ENCODE data around the gene RHOXF2B.
"Not testable (repeated sequence)": the region's sequence is repeated elsewhere in the genome, so short reads cannot be mapped to it uniquely, and the experiment has no call there.

The RHOXF2B gene
- 0 to 0.03 (median 0) reads per million in 18 experiments for total RNA-seq

DNA sequence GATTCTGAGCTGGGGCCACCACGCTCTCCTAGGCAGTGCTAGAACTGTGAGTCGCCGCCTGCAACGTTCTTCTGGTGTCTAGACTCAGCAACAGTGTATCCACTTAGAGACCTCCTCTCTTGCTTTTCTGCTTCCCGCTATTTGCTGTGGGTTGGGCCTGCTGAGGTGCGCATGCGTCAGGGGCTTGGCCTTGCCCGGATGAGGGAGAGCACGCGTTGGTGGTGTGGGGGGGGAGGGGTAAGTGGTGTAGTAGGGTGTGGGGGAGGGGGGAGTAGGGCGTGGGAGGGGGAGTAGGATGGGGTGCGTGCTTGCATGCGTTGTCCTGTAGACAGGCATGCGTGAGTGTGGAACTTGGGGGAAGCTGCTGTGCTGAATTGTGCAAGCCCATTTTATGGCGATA, at the start of gene RHOXF2B:
Gene RHOXF2B (minus strand): TSS at position 101 of the 400 bp plus-strand sequence. CDS start 138 bp downstream, outside the sequence.
- not testable (repeated sequence) for DNase-seq

DNA sequence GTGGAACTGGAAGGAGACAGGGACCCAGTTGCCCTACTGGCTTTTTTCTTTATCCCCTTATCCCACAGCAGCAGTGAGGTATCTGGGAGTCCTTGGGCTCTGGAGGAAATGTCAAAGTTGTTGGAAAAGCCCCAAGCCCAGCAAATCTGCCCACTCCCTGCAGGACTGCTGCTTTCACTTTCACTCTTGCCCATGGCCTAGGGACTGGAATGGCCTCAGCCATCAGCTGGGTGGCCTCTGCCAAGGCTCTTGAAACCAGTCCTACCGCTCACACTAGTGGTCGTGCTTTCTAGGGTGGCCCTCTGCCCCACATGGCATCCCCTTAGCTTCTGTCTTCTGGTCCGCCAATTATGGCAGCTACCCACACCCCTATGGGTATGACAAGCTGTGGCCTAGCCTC, 48.0 kb upstream of the RHOXF2B start:
- no peak for DNase-seq

DNA sequence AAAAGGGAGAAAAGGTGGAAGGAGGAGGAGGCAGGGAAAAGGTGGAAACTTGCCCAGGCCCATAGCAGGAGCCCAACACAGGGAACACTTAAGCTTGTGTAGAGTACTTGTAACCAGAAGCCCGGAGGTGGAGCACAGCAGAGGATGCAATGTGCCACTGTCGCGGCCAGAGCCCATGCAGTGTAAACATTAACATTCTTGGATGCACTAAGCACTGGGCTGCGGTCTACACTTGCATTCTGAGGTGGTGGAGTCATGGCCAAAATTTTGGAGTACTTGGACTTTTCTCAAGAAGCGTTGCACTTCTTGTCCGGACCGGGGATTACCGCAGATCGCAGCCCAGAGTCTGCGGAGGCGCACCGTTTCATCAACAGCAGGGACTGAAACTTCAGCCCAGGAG, 42.7 kb upstream of the RHOXF2B start:
- no peak for DNase-seq

- DNase-seq: no peak
Observed at GRCh38 chrX:120115438-120115963, 38.0 kb upstream of the RHOXF2B start, which contains the start of gene RHOXF1. Gene RHOXF1, minus strand, starts transcription at chrX:120115913. Its CDS starts 51 bp downstream, at chrX:120115862.

GRCh38 chrX:120111611-120112010, 34.1 kb upstream of the RHOXF2B start:
- no peak for DNase-seq

DNA sequence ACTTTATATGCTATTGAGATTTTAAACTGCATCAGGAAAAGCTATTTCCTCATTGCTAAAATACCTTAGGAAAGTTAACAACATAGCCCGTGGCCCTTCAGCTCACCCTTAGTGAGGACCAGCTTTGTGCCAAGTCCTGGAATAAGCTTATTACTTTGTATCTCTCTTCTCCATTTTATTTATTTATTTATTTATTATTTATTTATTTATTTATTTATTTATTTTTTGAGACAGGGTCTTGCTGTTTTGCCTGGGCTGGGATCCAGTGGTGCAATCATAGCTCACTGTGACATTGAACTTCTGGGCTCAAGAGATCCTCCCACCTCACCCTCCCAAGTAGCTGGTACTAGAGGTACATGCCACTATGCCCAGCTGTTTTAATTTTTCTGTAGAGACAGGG, 31.9 kb upstream of the RHOXF2B start:
- no peak for DNase-seq

DNA sequence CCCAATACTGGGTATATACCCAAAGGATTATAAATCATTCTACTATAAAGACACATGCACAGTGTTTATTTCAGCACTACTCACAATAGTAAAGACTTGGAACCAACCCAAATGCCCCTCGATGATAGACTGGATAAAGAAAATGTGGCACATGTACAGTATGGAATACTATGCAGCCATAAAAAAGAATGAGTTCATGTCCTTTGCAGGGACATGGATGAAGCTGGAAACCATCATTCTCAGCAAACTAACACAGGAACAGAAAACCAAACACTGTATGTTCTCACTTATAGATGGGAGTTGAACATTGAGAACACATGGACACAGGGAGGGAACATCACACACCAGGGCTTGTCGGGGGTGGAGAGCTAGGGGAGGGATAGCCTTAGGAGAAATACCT, 27.2 kb upstream of the RHOXF2B start:
- DNase-seq: not testable (repeated sequence)

GRCh38 chrX:120101057-120101456, 23.6 kb upstream of the RHOXF2B start:
- DNase-seq: not testable (repeated sequence)

DNA sequence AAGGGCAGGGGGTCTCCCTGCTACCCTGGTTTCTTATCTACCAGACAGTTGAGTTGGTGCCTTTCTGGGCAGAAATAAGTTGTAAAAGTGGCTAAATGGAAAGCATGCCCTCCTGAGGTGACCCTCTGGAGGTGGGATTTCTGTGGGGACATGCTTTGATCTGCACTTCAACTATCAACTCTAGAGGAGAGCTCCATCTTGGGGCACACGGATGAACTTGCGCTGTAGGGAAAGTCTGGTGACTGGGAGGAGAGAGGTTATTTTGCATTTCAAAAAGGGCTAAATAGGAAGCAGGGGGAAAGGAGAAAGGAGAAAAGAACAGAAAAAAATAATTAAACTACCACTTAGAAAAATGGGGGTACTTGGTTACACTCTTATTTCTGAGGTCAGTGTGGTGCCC, 12.7 kb upstream of the RHOXF2B start:
- no peak for DNase-seq

DNA sequence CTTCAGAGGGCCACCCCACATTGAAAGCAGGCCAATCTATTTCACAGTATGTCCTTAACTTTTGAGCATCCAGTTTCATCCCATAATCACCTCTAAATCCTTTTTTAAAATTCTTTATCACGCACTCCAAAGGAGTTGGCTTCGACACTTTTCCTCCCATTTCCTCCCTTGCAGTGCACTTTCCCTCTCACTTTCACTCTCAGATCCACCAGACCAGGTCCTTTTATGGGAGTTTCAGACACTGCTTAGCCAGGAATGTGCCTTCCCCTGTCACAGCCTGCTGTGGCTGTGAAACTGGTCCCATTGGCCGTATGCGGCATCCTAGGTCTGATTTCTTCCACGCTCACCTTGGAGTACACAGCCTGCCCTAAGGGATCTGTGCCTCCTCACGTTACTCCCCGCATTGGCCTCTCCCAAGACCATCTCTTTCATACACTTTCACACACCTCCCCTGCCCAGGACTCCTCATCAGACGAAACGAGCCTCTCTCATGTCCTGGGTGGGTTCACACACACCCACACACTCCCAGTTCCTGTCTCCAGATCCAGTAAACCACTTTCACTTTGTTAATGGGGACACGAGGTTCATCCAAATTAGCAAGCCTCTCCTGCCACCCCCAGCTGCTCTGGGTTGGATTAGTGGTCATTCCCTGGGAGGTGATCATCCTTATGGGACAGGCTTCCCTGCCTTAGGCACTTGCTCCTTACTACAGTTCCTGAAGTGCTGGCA, 10.0 kb upstream of the RHOXF2B start:
- DNase-seq: peak in 1 of 2 donors; percentile 3

GRCh38 chrX:120085553-120086185, 8.2 kb upstream of the RHOXF2B start:
- not testable (repeated sequence) for DNase-seq

- not testable (repeated sequence) for DNase-seq
Observed at GRCh38 chrX:120066169-120066568, 11.3 kb downstream of the RHOXF2B start.

DNA sequence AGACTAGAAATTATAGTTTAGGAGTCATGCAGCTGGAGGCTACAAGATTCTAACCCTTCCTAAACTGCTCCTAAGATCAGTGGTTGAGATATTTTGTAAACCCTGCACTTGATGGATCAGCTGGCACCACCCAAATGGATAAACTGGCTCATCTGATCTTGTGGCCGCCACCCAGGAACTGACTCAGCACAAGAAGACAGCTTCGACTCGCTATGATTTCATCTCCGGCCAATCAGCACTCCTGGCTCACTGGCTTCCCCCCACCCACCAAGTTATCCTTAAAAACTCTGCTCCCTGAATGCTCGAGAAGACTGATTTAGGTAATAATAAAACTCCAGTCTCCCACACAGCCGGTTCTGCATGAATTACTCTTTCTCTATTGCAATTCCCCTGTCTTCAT, 34.8 kb downstream of the RHOXF2B start:
- not testable (repeated sequence) for DNase-seq

DNA sequence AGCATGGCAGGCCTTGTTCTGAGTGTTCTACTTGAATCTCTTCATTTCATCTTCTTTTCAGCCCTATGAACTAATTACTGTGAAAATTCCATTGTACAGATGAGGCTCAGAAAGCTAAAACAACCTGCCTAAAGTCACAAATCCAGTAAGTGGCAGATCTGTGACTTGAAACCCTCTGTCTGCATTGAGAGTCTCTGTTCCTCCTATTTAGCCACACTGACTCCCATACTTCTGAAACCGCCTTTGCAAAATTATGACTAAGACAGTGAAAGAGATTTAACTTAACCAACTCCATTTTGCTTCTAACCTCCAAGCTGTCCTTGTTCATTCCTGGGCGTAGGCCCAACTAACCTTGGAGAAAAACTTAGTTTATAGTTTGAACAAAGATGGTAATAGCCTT, 35.2 kb downstream of the RHOXF2B start:
- DNase-seq: not testable (repeated sequence)

GRCh38 chrX:120040176-120040575, 37.3 kb downstream of the RHOXF2B start:
- DNase-seq: not testable (repeated sequence)

DNA sequence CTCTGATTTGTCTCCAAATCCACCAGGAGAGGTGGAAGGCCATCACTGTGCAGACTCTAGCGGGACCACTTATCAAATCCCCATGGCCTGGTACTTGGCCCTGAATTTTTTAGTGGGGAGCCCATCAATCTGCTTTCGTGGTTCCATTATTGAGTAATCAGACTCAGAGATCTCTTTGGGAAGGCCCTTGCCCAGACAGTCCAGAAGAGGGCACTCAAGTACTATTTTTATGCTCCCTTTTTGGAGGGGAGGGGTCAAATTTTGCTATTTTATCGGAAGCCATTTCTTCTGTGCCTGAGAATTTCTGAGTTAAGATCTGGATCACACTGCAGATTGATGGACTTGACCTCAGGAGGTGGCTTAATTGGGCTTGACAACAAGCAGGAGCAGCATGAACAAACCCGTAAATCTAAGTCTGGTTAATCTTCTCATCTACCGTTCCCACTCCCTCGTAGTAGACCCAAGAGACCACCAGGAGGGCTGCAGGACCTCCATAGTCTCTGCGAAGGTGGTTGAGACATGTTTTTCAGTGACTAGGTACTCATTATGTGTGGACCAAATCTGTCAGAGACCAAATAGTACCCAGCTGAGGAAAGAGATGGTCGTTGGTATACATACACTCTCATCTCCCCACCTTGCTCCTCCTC, 38.3 kb downstream of the RHOXF2B start:
- not testable (repeated sequence) for DNase-seq

GRCh38 chrX:120036704-120037103, 40.8 kb downstream of the RHOXF2B start:
- no peak for DNase-seq

DNA sequence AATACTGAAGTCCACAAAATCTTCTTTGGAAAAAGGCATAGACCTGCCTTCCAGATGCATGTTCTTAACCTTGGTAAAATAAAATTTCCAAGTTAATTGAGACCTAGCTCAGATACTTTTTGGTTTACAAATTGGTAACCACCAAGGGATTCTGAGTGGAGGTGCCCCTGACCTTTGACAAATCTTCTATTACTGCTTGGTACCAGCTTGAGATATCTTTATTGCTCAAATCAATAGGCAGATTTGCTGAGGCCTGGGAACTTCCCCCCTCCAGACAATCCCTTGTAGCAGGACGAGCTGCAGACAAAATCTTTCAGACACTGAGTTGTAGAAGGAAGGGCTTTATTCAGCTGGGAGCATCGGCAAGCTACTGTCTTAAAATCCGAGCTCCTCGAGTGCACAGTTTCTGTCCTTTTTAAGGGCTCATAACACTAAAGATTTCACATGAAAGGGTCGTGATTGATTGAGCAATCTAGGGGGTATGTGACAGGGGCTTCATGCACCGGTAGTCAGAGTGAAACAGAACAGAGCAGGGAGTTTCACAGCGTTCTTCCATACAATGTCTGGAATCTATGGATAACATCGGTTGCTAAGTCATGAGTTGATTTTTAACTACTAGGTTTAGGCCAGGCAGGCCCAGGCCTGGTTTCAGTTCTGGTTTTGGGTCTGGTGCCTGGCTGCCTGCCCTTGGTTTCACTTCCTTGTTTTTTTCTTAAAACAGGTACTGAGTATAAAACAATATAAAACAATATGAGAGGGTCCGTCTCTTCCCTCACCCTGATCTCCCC, 41.8 kb downstream of the RHOXF2B start:
- peak; percentile 58 to 65 for DNase-seq

DNA sequence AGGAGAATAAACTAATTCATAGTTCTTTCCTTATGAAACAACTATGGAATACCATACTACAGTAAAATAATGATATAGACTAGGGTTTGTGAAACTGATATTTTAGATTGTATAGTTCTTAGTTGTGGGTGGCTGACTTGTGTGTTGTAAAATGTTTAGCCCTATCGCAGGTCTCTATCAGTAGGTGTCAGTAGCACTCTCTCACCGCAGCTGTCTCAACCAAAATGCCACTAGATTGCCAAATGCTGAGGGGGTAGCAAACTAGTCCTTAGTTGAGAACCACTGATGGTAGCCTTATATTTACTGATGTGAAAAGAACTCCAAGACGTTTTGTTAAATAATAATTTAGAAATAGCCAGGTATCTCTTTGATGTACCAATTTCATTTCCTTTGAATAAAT, 48.1 kb downstream of the RHOXF2B start:
- DNase-seq: no peak

DNA sequence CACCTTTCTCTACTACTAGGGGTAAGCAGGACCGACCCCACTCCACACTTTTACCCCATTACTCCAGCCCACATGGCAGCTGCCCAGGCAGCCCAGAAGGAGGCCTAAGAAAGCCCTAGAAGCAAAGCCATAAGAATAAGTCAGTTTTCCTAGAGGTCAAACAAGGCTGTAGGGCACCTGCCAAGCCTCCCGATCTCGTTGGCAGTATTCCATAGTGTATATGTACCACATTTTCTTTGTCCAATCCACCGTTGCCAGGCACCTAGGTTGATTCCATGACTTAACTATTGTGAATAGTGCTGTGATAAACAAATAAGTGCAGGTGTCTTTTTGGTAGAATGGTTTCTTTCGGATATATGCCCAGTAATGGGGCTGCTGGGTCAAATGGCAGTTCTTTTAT, 54.2 kb downstream of the RHOXF2B start:
- DNase-seq: no peak

DNA sequence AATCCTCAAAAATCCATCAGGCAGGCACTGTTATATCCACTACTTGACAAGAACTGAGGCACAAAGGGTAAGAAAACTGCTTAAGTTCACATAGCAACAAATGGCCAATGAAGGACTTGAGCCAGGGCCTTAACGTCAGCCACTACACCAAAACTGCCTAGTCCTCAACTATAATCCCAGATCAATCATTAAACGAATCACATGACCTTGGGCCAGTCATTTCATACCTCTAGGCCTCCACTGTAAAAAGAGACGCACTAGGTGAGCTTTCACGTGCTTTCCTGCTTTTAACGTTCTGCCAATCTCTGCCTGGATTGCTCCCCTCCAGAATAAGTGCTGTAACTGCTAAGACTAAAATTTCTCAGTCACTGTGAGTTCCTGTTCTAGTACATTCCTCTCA, 54.7 kb downstream of the RHOXF2B start:
- DNase-seq: no peak
